ENCODE results near the gene OSBPL2.

Gene OSBPL2

DNA sequence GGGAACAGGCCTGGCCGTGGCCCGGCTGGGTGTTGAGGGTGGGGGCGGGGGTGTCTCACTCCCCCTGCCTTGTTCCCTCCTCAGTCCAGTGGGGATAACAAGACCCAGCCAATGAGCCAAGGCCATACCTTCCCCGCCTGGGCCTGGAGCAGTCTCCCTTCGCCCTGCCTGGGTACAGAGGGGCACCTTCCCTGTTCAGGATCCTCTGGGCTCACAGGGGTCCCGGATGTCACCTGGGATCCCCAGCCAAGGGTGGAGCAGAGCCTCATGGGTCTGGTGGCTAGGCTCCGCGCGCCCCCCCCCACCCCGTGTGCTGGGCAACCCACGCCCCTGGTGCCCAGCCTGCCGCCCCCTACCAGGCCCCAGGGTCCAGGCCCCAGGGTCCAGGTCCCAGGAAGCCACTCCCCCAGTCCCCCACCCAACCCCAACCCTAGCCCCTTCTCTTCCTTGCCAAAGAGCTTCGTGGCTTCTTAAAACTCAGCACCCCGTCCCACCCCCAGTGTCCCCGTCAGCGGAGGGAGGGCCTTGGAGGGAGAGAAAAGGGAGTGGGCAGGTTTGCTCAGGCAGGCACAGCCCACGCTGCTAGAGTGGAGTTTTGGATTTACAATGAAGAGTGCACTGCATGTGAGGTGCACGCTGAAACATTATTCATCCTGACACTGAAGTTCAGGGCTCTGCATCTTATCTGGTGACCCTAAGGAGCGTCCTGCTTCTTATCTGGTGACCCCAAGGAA lies 30.1 kb upstream of the OSBPL2 start:
- TF ChIP-seq, protein P1, sequence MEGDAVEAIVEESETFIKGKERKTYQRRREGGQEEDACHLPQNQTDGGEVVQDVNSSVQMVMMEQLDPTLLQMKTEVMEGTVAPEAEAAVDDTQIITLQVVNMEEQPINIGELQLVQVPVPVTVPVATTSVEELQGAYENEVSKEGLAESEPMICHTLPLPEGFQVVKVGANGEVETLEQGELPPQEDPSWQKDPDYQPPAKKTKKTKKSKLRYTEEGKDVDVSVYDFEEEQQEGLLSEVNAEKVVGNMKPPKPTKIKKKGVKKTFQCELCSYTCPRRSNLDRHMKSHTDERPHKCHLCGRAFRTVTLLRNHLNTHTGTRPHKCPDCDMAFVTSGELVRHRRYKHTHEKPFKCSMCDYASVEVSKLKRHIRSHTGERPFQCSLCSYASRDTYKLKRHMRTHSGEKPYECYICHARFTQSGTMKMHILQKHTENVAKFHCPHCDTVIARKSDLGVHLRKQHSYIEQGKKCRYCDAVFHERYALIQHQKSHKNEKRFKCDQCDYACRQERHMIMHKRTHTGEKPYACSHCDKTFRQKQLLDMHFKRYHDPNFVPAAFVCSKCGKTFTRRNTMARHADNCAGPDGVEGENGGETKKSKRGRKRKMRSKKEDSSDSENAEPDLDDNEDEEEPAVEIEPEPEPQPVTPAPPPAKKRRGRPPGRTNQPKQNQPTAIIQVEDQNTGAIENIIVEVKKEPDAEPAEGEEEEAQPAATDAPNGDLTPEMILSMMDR (conservative IDR thresholded peaks at IDR 0.05; ENCODE audit: low read depth, low read length), result no peak
- no peak for DNase-seq (ENCODE audit: low read depth)
- H3K4me3 ChIP-seq (ENCODE audit: low read length), result no peak overlapping the region

DNA sequence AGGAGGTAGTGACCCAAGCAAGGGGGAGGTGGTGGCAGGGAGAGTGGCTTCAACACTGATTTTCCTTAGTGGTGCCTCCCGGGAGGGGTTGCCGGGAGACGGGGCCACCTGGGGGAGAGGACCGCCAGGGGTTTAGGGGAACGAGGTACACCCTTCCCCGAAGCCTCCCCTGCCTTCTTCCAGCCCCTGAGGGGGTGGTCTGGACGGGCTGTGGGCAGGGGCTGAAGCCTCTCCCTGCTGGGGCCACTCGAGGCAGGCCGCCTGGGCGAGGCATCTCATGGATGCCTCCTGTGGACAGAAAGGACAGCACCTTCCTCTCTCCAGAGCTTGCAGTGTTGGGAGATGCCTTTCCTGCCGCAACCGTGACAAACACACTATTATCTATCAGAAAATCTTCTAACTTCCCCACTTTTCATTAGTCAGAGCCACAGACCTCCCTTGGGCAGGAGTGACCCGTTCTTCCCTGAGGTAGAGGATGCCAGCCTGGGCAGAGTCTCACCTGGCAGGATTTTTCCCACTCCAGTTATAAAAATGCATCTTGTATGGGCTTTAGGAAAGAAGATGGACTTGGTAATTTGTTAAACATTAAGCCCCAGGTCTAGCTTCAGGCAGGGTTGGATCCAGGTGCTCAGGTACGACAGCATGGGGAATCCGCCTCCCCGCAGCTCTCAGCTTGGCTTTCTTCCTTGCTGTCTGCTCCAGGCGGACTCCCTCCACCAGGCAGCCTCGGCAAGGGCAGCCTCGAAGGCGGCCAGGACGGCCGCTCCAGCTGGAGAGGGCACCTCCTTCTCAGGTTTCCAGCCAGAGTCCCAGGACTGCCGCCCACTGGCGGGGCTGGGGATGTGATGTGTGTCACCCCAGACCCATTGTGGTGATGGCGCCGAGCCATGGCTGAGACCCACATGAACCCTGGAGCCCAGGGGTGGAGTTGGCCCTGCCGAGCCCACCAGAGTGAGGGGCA lies 29.2 kb upstream of the OSBPL2 start:
- H3K4me3 ChIP-seq (ENCODE audit: low read length), result no peak overlapping the region
- DNase-seq (ENCODE audit: low read depth), result no peak

DNA sequence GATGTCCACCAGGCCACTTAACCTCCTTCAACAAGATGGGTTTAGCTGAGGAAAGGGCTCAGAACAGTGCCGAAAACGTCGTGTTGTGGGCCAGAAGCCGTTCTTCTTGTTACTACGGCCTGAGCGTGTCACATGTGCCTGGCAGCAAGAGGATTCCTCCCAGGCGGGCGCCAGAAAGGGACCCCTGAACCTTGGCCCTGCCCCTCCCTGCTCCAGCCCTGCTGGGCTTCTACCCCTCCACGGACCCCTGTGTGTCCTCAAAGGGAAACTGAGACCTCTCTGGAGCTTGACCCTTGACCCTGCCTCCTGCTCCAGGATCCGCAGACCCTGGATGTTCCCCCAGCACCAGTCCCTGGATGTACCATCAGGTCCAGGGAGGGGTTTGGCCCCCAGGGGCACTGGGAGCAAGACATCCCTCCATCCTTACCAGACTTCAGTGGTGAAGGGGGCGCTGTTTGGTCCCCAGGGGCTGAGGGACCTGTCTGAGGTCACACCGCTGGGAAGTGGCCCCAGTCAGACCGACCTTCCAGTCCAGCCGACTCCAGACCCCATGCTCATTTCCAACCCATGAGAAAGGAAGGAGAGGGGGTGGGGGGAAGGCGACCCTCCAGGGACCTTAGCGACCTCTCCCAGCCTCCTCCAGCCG lies 28.3 kb upstream of the OSBPL2 start:
- TF ChIP-seq, protein P1 (conservative IDR thresholded peaks at IDR 0.05; ENCODE audit: low read depth, low read length), result no peak
- DNase-seq (ENCODE audit: low read depth), result no peak
- no peak overlapping the region for H3K4me3 ChIP-seq (ENCODE audit: low read length)

More for the DNA sequence above, 29.2 kb upstream of the OSBPL2 start:
- TF ChIP-seq, protein P1 (conservative IDR thresholded peaks at IDR 0.05; ENCODE audit: low read depth, low read length), result peak; percentile 30

DNA sequence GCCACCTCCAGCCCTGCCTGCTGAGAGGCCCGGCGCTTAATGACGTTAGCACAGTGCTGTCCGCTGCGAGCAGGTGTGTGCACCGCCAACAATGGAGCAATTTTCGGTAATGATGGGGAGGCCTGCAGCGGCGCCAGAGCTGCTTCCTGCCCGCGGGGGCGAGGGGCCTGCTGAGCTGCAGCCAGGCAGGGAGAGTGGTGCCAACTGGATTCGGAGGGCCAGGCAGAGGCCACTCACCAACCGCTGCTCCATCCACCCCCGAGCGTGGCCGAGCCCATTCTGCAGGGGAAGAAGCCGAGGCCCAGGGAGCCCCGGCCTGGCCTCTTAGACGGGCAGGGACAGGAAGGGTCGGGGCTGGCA lies 27.8 kb upstream of the OSBPL2 start:
- H3K4me3 ChIP-seq (ENCODE audit: low read length), result no peak overlapping the region
- DNase-seq (ENCODE audit: low read depth), result no peak
- TF ChIP-seq, protein P1 (conservative IDR thresholded peaks at IDR 0.05; ENCODE audit: low read depth, low read length), result no peak

DNA sequence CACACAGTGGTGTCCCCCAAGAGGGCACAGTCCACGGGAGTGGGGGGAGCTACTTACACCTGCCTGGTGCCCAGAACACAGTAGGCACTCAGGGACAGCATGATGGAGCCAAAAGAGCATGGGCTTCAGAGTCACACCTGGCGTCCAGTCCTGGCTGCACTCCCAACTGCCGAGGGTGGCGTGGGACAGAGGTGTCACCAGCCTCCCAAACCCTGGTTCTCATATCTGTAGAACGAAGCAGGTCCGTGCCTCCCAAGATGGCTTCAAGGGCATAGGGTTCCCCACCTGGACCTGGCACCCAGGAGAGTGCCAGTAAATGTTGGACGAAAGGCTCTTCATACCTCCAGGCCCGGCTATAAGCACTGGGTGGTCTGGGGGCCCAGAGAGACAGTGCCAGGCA lies 27.1 kb upstream of the OSBPL2 start:
- DNase-seq (ENCODE audit: low read depth), result no peak
- TF ChIP-seq, protein P1 (conservative IDR thresholded peaks at IDR 0.05; ENCODE audit: low read depth, low read length), result no peak
- H3K4me3 ChIP-seq (ENCODE audit: low read length), result no peak overlapping the region

DNA sequence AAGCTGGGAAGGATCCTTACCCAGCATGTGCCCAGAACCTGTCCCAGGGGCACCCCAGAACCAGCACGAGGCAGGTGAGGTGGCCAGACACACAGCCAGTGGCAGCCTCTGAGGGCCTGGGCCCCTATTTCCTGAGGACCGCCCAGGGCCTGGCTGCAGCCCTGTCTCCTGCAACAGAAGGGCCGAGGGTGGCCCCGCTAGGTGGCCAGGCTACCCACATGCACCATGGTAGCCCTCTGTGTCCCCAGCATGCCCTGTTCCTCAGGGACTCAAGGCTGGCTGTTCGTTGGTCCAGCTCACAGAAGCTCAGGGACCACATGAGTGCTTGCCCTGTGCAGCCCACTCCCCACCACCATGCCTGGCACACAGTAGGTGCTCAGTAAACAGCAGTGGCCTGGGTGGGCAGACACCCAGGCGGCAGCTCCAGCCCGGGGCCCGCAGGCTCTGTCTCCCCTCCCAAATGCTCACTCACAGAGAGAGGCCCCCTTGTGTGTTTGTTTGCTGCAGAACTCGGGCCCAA lies 26.5 kb upstream of the OSBPL2 start:
- no peak for DNase-seq (ENCODE audit: low read depth)
- TF ChIP-seq, protein P1 (conservative IDR thresholded peaks at IDR 0.05; ENCODE audit: low read depth, low read length), result no peak
- no peak overlapping the region for H3K4me3 ChIP-seq (ENCODE audit: low read length)
